NCI-H460 (cell line): ENCODE results near the gene ADCK1. TPM values are rescaled to one million over a fixed set of nuclear protein-coding genes. Genes with fewer than 3 reads are reported as not detected.

Experiments used
- DNase-seq: peaks from one replicate; pipeline ENCODE4 v3.0.0-alpha.2; 2016; ENCODE audit warnings: low read depth; ENCODE audit errors: extremely low read depth
- small RNA-seq, 2 experiments: library from RNA; depleted of rRNA; stranded (forward); fragments of <200 nt; gene quantifications; one replicate each; pipeline ENCODE3, GENCODE V24; 2014
- total RNA-seq: library from RNA; depleted of rRNA; stranded (reverse); fragments of >200 nt; shearing (Covaris generic); gene quantifications from 2 replicates; pipeline ENCODE4 v1.2.3, GENCODE V29; 2014; rRNA removed

ADCK1 gene
- total RNA-seq, 1 experiment from 2014 or later = 6.7 TPM

GRCh38 chr14:77980475-77981321 lies 180.8 kb downstream of the ADCK1 start:
- DNase-seq = no peak

Small RNA genes lying within 50 kb of the gene (small RNA-seq; reads per million reads assigned to genes)
- 0 reads per million in 2 experiments for gene RF00019

Other genes with a start within 250 kb of the ADCK1 start
- gene SPTLC2, start 183.5 kb upstream of the ADCK1 start, total RNA-seq = 9.6 and 11.6 TPM in 2 replicates
- gene ALKBH1, start 92.1 kb upstream of the ADCK1 start, total RNA-seq = 20.4 and 20.8 TPM in 2 replicates
- 670 and 671 TPM in 2 replicates for gene SLIRP, start 92.0 kb upstream of the ADCK1 start, total RNA-seq
- gene SNW1, start 39.0 kb upstream of the ADCK1 start, total RNA-seq = 104 and 115 TPM in 2 replicates